Stomach (tissue), 9 donors: Measurements from ENCODE around the gene GNG7. TPM values are rescaled to one million over a fixed set of nuclear protein-coding genes. Genes with fewer than 3 reads are reported as not detected.

Source experiments
- DNase-seq, 2 donors: peaks; one replicate each; pipeline versions ENCODE4 v3.0.0 to v3.0.0-alpha.2; 2013 to 2019
- H3K27ac ChIP-seq, 5 donors: fragments of 200-600 bp in 4 of 5; sonication (generic) in 4 of 5; one replicate each; pipeline ENCODE4 v1.5.1; 2013 to 2019; ENCODE audit warnings: mild to moderate bottlenecking in 1 of 5, moderate library complexity in 1 of 5
- H3K27me3 ChIP-seq, 3 donors: fragments of 200-600 bp; sonication (generic); one replicate each; pipeline ENCODE4 v1.5.1; 2017 to 2019; ENCODE audit warnings: mixed run types in 1 of 3
- H3K36me3 ChIP-seq, 4 donors: fragments of 200-600 bp; sonication (generic); 1 replicate in 3 of 4; 2 replicates in 1 of 4; pipeline ENCODE4 v1.5.1; 2016 to 2019
- H3K4me1 ChIP-seq, 4 donors: fragments of 200-600 bp; sonication (generic); one replicate each; pipeline ENCODE4 v1.5.1; 2016 to 2019
- H3K4me3 ChIP-seq, 4 donors: fragments of 200-600 bp; sonication (generic) in 3 of 4; one replicate each; pipeline ENCODE4 v1.5.1; 2016 to 2019; ENCODE audit warnings: mild to moderate bottlenecking in 1 of 4
- H3K9me3 ChIP-seq, 4 donors: fragments of 200-600 bp; sonication (generic); one replicate each; pipeline ENCODE4 v1.5.1; 2016 to 2019
- EP300 ChIP-seq: sonication (generic); formaldehyde crosslinking; IDR thresholded peaks from one replicate; pipeline ENCODE4 v1.6.1; 2017; ENCODE audit warnings: antibody characterized with exemption
- POLR2A ChIP-seq, 4 donors: fragments of 450-650 bp; IDR thresholded peaks; one replicate each; pipeline ENCODE4 v1.6.1; 2016; ENCODE audit warnings: antibody characterized with exemption in 4 of 4, control low read depth in 2 of 4, mild to moderate bottlenecking in 1 of 4, moderate library complexity in 1 of 4
- POLR2AphosphoS5 ChIP-seq, 3 donors: sonication (generic); formaldehyde crosslinking; IDR thresholded peaks; one replicate each; pipeline ENCODE4 v1.6.1; 2016; ENCODE audit warnings: antibody characterized with exemption in 3 of 3
- WGBS, 5 donors: extraction: QIAGEN DNeasy Blood & Tissue Kit in 3 of 5; methylation state at CpG; one replicate each; pipeline versions ENCODE4 v1.1.5 to v1.1.7; 2013 to 2018; 5-methylcytosine and 5-hydroxymethylcytosine counted together
- intact Hi-C: fragments of 100-400 bp; cut with DNase I; formaldehyde crosslinking; loops from one replicate; pipeline ENCODE4 v1.15.1; 2023; ENCODE audit warnings: low total_unique reads
- polyA plus RNA-seq, 3 donors: library from polyadenylated mRNA; stranded (reverse); fragments of 200-250 nt; gene quantifications; one replicate each; pipeline ENCODE4 v1.2.3, GENCODE V29; 2013
- total RNA-seq, 5 donors: library from RNA; depleted of rRNA; stranded (reverse); fragments of >200 nt; gene quantifications; one replicate each; pipeline versions ENCODE4 v1.1.0 to v1.2.3, GENCODE V29; 2014 to 2016
- TF ChIP-seq, protein P1 (sequence below), 7 experiments: fragments of 450-650 bp in 4 of 7; fragments of 200-600 bp in 3 of 7; sonication (generic) in 3 of 7; IDR thresholded peaks; one replicate each; pipeline ENCODE4 v1.5.1; 2016 to 2019; ENCODE audit warnings: antibody characterized with exemption in 7 of 7, control low read depth in 2 of 7, mild to moderate bottlenecking in 1 of 7
- donor health status: healthy with polysubstance abuse.
- donor health status: Bipolar disorder and iron deficiency.
- donor health status: healthy.

The GNG7 gene
- total and polyA plus RNA-seq, 8 donors, result 0.58 to 15.1 (median 4.3) TPM

DNA sequence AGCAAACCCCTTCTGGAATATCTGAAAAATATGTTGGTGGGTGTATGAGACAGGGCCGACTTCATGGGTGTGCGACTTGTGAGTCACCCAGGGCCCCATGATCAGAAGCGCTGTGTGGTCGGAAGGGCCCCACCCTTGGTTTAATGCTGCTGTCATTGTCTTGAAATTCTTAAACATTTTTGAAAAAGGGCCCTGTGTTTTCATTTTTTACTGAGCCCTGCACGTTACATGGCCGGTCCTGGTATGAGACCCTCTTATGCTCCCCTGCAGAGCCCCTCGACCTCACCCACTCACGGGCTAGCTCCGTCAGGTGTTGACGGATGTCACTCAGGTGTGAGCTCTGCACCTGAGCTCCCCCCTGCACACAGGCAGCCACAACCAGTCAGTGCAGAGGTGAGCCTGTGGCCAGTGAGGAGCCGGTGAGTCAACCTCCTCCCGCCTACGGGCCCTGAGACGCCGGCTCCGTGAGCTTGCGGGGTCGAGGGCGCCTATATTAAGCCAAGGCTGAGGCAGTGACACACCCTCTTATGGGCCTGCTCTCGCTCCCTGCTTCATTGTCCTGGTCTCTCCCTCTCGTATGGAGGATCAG, 198.9 kb downstream of the GNG7 start:
- Histone ChIP-seq H3K27me3 (no peaks in the 10 kb centered on the region), H3K9me3 (no peaks in the 10 kb centered on the region), H3K4me1 (peaks cover 6 to 26% (median 17%) of the 10 kb centered on the region in 4 donors), H3K4me3 (no peak overlapping the region), H3K36me3 (no peaks in the 10 kb centered on the region), H3K27ac (no peak overlapping the region)
- TF ChIP-seq, protein P1, sequence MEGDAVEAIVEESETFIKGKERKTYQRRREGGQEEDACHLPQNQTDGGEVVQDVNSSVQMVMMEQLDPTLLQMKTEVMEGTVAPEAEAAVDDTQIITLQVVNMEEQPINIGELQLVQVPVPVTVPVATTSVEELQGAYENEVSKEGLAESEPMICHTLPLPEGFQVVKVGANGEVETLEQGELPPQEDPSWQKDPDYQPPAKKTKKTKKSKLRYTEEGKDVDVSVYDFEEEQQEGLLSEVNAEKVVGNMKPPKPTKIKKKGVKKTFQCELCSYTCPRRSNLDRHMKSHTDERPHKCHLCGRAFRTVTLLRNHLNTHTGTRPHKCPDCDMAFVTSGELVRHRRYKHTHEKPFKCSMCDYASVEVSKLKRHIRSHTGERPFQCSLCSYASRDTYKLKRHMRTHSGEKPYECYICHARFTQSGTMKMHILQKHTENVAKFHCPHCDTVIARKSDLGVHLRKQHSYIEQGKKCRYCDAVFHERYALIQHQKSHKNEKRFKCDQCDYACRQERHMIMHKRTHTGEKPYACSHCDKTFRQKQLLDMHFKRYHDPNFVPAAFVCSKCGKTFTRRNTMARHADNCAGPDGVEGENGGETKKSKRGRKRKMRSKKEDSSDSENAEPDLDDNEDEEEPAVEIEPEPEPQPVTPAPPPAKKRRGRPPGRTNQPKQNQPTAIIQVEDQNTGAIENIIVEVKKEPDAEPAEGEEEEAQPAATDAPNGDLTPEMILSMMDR (IDR thresholded peaks at IDR 0.05), result no peak
- intact Hi-C loops, result loop anchor here (10.0 kb wide), 1 partner anchor 61 kb away; no protein-coding TSS in a partner anchor
- peak in 1 of 2 donors; percentile 88 for DNase-seq
- 35 to 56% (median 44%) methylated on average over 13 to 21 of the region's 21 CpGs for WGBS, 5 donors

DNA sequence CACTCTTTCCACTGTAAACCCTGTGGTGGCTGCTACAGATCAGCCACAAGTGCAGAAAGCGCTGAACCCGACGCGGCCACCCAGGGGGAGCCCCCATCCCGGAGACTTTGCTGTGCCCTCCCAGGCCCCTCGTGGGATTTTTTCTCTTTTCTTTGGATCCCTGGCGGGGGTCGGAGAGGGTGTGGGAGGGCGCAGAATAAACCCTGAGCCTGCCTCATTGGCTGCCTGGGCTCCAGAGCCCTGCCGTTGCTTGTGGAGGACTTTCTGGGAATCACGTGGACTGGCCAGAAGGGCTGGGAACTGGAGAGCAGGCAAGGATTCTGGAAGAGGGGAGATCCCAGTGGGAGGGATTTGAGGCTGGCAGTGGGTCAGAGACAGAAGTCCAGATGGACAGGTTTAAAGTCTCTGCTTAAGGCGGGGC, 201.6 kb downstream of the GNG7 start:
- no peak for TF ChIP-seq POLR2A (IDR thresholded peaks at IDR 0.05)
- no peak for TF ChIP-seq EP300
- TF ChIP-seq, protein P1 (IDR thresholded peaks at IDR 0.05), result no peak
- no peak for TF ChIP-seq POLR2AphosphoS5 (IDR thresholded peaks at IDR 0.05)
- H3K27me3 ChIP-seq, result no peaks in the 10 kb centered on the region
- intact Hi-C loops, result loop anchor here (10.0 kb wide), 1 partner anchor 64 kb away; no protein-coding TSS in a partner anchor
- H3K4me3 ChIP-seq, result no peak overlapping the region
- H3K36me3 ChIP-seq, result no peaks in the 10 kb centered on the region
- no peak overlapping the region for H3K27ac ChIP-seq
- H3K9me3 ChIP-seq, result no peaks in the 10 kb centered on the region
- no peak for DNase-seq
- H3K4me1 ChIP-seq, result peaks cover 3 to 18% (median 10%) of the 10 kb centered on the region in 4 donors
- 56 to 75% (median 72%) methylated on average over 12 of the region's 12 CpGs for WGBS, 5 donors

DNA sequence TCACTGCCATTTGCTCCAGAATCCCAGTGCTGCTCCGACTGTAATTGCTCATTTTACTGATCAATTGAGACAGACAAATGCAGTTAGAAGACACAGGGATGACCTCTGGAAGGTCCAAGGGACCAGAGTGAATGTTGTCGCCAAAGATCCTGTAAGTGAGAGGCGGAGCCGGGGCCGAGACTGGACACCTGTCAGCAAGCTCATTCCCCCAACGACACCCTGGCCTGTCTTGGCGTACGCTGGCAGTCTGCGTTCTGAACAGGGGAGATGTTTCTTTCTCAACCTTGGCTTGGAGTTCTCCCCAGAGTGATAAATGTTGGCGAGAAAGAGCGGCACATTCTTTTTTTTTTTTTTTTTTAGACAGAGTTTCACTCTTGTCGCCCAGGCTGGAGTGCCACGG, 202.3 kb downstream of the GNG7 start:
- intact Hi-C loops, result loop anchor here (10.0 kb wide), 1 partner anchor 65 kb away; no protein-coding TSS in a partner anchor
- H3K4me3 ChIP-seq, result no peak overlapping the region
- no peak for TF ChIP-seq POLR2A (IDR thresholded peaks at IDR 0.05)
- TF ChIP-seq, protein P1 (IDR thresholded peaks at IDR 0.05), result no peak

DNA sequence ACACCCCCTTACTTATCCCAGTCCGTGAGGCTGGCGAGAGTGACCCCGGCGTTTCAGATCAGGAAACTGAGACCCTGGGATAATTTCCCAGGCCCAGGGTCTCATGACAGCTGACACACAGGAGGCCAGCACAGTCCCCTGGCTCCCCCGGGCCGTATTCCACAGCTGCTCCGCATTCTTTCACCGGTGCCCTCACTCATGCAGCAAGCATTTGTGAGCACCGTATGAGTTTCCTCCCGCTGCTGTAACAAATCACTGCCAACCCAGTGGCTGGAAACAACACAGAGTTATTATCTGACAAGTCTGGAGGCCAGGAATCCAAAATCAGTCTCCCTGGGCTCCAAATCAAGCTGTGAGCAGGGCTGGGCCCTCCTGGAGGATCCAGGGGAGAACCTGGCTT, 205.3 kb downstream of the GNG7 start:
- no peak overlapping the region for H3K27ac ChIP-seq

More for the DNA sequence above, 202.3 kb downstream of the GNG7 start:
- no peak for DNase-seq
- H3K9me3 ChIP-seq, result no peaks in the 10 kb centered on the region
- WGBS, 5 donors, result 85 to 93% (median 91%) methylated on average over 13 of the region's 13 CpGs
- no peaks in the 10 kb centered on the region for H3K27me3 ChIP-seq
- no peak overlapping the region for H3K27ac ChIP-seq
- no peaks in the 10 kb centered on the region for H3K36me3 ChIP-seq
- H3K4me1 ChIP-seq, result peaks cover 10 to 25% (median 17%) of the 10 kb centered on the region in 4 donors

More for the DNA sequence above, 205.3 kb downstream of the GNG7 start:
- Histone ChIP-seq H3K4me1 (peaks cover 17 to 39% (median 28%) of the 10 kb centered on the region in 4 donors), H3K9me3 (no peaks in the 10 kb centered on the region), H3K27me3 (no peaks in the 10 kb centered on the region), H3K4me3 (no peak overlapping the region), H3K36me3 (no peaks in the 10 kb centered on the region)
- TF ChIP-seq POLR2A (IDR thresholded peaks at IDR 0.05) (no peak), POLR2AphosphoS5 (IDR thresholded peaks at IDR 0.05) (no peak), EP300 (no peak)
- TF ChIP-seq, protein P1 (IDR thresholded peaks at IDR 0.05), result no peak
- no peak for DNase-seq
- WGBS, 5 donors, result 88 to 96% (median 93%) methylated on average over 10 of the region's 10 CpGs
- intact Hi-C loops, result no loop called here
